Activated naive CD4-positive, alpha-beta T cell treated with anti-CD3 and anti-CD28 coated beads, Interleukin-2, amount 50 U/mL, for 24 hours (primary cell): ENCODE measurements around the gene STH.
"Not testable (repeated sequence)": the region's sequence is repeated elsewhere in the genome, so short reads cannot be mapped to it uniquely, and the experiment has no call there.

Source experiments
- H3K27ac Mint-ChIP-seq: one replicate; pipeline ENCODE4 v1.8.0; 2021; ENCODE audit warnings: mild to moderate bottlenecking, mixed read lengths
- H3K27me3 Mint-ChIP-seq: one replicate; pipeline ENCODE4 v1.8.0; 2021; ENCODE audit warnings: mixed read lengths
- H3K36me3 Mint-ChIP-seq: one replicate; pipeline ENCODE4 v1.8.0; 2021; ENCODE audit warnings: mixed read lengths
- H3K4me1 Mint-ChIP-seq: one replicate; pipeline ENCODE4 v1.8.0; 2021; ENCODE audit warnings: mixed read lengths
- H3K4me3 Mint-ChIP-seq: one replicate; pipeline ENCODE4 v1.8.0; 2021; ENCODE audit warnings: mild to moderate bottlenecking, mixed read lengths
- H3K9me3 Mint-ChIP-seq: one replicate; pipeline ENCODE4 v1.8.0; 2021; ENCODE audit warnings: mixed read lengths

Gene STH

GRCh38 chr17:46023366-46023765 lies 24.3 kb downstream of the STH start:
- not testable (repeated sequence) for H3K27ac Mint-ChIP-seq, H3K36me3 Mint-ChIP-seq, H3K9me3 Mint-ChIP-seq, H3K27me3 Mint-ChIP-seq, H3K4me3 Mint-ChIP-seq
- peaks cover 26% of the 10 kb centered on the region for H3K4me1 Mint-ChIP-seq

- H3K9me3 Mint-ChIP-seq, result no peaks in the 10 kb centered on the region
- H3K4me3 Mint-ChIP-seq, result no peak overlapping the region
- peaks cover 3% of the 10 kb centered on the region for H3K36me3 Mint-ChIP-seq
- H3K4me1 Mint-ChIP-seq, result peaks cover 23% of the 10 kb centered on the region
- H3K27me3 Mint-ChIP-seq, result no peaks in the 10 kb centered on the region
- H3K27ac Mint-ChIP-seq, result peak overlapping the region; percentile 35
Observed at GRCh38 chr17:46023783-46024388, 24.8 kb downstream of the STH start.

- no peaks in the 10 kb centered on the region for H3K9me3 Mint-ChIP-seq
- peaks cover 25% of the 10 kb centered on the region for H3K4me1 Mint-ChIP-seq
- peaks cover 5% of the 10 kb centered on the region for H3K36me3 Mint-ChIP-seq
- no peak overlapping the region for H3K4me3 Mint-ChIP-seq
- peak overlapping the region; percentile 30 for H3K27ac Mint-ChIP-seq
- H3K27me3 Mint-ChIP-seq, result no peaks in the 10 kb centered on the region
Observed at GRCh38 chr17:46024590-46024989, 25.5 kb downstream of the STH start.

GRCh38 chr17:46025060-46025459 lies 26.0 kb downstream of the STH start:
- Mint-ChIP-seq H3K27ac (peak overlapping the region; percentile 35), H3K9me3 (no peaks in the 10 kb centered on the region), H3K4me1 (peaks cover 26% of the 10 kb centered on the region), H3K36me3 (peaks cover 5% of the 10 kb centered on the region), H3K4me3 (no peak overlapping the region), H3K27me3 (no peaks in the 10 kb centered on the region)

- peaks cover 8% of the 10 kb centered on the region for H3K36me3 Mint-ChIP-seq
- H3K27ac Mint-ChIP-seq, result peak overlapping the region; percentile 43
- peaks cover 25% of the 10 kb centered on the region for H3K4me1 Mint-ChIP-seq
- no peak overlapping the region for H3K4me3 Mint-ChIP-seq
- H3K27me3 Mint-ChIP-seq, result no peaks in the 10 kb centered on the region
- H3K9me3 Mint-ChIP-seq, result no peaks in the 10 kb centered on the region
Observed at GRCh38 chr17:46025510-46026165, 26.6 kb downstream of the STH start.

- Mint-ChIP-seq H3K27ac (peak overlapping the region; percentile 43), H3K36me3 (peaks cover 9% of the 10 kb centered on the region), H3K27me3 (no peaks in the 10 kb centered on the region), H3K4me1 (peaks cover 20% of the 10 kb centered on the region), H3K4me3 (no peak overlapping the region), H3K9me3 (no peaks in the 10 kb centered on the region)
Observed at GRCh38 chr17:46026166-46027047, 27.4 kb downstream of the STH start.

GRCh38 chr17:46027048-46027975 lies 28.3 kb downstream of the STH start:
- H3K4me1 Mint-ChIP-seq, result peaks cover 20% of the 10 kb centered on the region
- H3K9me3 Mint-ChIP-seq, result no peaks in the 10 kb centered on the region
- H3K4me3 Mint-ChIP-seq, result no peak overlapping the region
- peak overlapping the region; percentile 70 for H3K27ac Mint-ChIP-seq
- peaks cover 9% of the 10 kb centered on the region for H3K36me3 Mint-ChIP-seq
- no peaks in the 10 kb centered on the region for H3K27me3 Mint-ChIP-seq

- Mint-ChIP-seq H3K9me3 (no peaks in the 10 kb centered on the region), H3K27me3 (no peaks in the 10 kb centered on the region), H3K27ac (peak overlapping the region; percentile 70), H3K36me3 (peaks cover 9% of the 10 kb centered on the region), H3K4me1 (peaks cover 20% of the 10 kb centered on the region), H3K4me3 (no peak overlapping the region)
Observed at GRCh38 chr17:46027976-46028325, 28.9 kb downstream of the STH start.

GRCh38 chr17:46028374-46028773 lies 29.3 kb downstream of the STH start:
- Mint-ChIP-seq H3K36me3 (peaks cover 7% of the 10 kb centered on the region), H3K4me1 (peaks cover 20% of the 10 kb centered on the region), H3K4me3 (no peak overlapping the region), H3K9me3 (no peaks in the 10 kb centered on the region), H3K27me3 (no peaks in the 10 kb centered on the region), H3K27ac (peak overlapping the region; percentile 87)

GRCh38 chr17:46028981-46029565 lies 30.0 kb downstream of the STH start:
- peaks cover 7% of the 10 kb centered on the region for H3K36me3 Mint-ChIP-seq
- no peak overlapping the region for H3K4me3 Mint-ChIP-seq
- H3K4me1 Mint-ChIP-seq, result peaks cover 17% of the 10 kb centered on the region
- H3K27ac Mint-ChIP-seq, result peak overlapping the region; percentile 87
- no peaks in the 10 kb centered on the region for H3K27me3 Mint-ChIP-seq
- no peaks in the 10 kb centered on the region for H3K9me3 Mint-ChIP-seq

- Mint-ChIP-seq H3K4me1 (peaks cover 17% of the 10 kb centered on the region), H3K4me3 (no peak overlapping the region), H3K27me3 (no peaks in the 10 kb centered on the region), H3K9me3 (no peaks in the 10 kb centered on the region), H3K36me3 (peaks cover 9% of the 10 kb centered on the region), H3K27ac (no peak overlapping the region)
Observed at GRCh38 chr17:46029627-46030026, 30.6 kb downstream of the STH start.

- peaks cover 20% of the 10 kb centered on the region for H3K4me1 Mint-ChIP-seq
- H3K27me3 Mint-ChIP-seq, result no peaks in the 10 kb centered on the region
- peak overlapping the region; percentile 44 for H3K27ac Mint-ChIP-seq
- H3K36me3 Mint-ChIP-seq, result peaks cover 12% of the 10 kb centered on the region
- no peaks in the 10 kb centered on the region for H3K9me3 Mint-ChIP-seq
- H3K4me3 Mint-ChIP-seq, result no peak overlapping the region
Observed at GRCh38 chr17:46030752-46031151, 31.7 kb downstream of the STH start.

GRCh38 chr17:46031440-46031839 lies 32.4 kb downstream of the STH start:
- Mint-ChIP-seq H3K27me3 (no peaks in the 10 kb centered on the region), H3K4me1 (peaks cover 20% of the 10 kb centered on the region), H3K9me3 (no peaks in the 10 kb centered on the region), H3K4me3 (no peak overlapping the region), H3K27ac (no peak overlapping the region), H3K36me3 (peaks cover 12% of the 10 kb centered on the region)

GRCh38 chr17:46031920-46032319 lies 32.9 kb downstream of the STH start:
- Mint-ChIP-seq H3K27me3 (no peaks in the 10 kb centered on the region), H3K27ac (peak overlapping the region; percentile 8), H3K36me3 (peaks cover 12% of the 10 kb centered on the region), H3K4me3 (no peak overlapping the region), H3K4me1 (peaks cover 20% of the 10 kb centered on the region), H3K9me3 (no peaks in the 10 kb centered on the region)

GRCh38 chr17:46032909-46033308 lies 33.9 kb downstream of the STH start:
- H3K4me1 Mint-ChIP-seq, result peaks cover 20% of the 10 kb centered on the region

More at GRCh38 chr17:46032909-46033308, 33.9 kb downstream of the STH start:
- Mint-ChIP-seq H3K27me3 (no peaks in the 10 kb centered on the region), H3K4me3 (no peak overlapping the region), H3K27ac (no peak overlapping the region), H3K9me3 (no peaks in the 10 kb centered on the region), H3K36me3 (peaks cover 13% of the 10 kb centered on the region)
